ENCODE data around the gene WDR82. TPM values are rescaled to one million over a fixed set of nuclear protein-coding genes. Genes with fewer than 3 reads are reported as not detected.
A peak's percentile ranks its signal among the peaks of the same experiment; 100 is the strongest.

The WDR82 gene
- total and polyA plus RNA-seq, 10 of the 15 experiments (the other 5 are each of a cell fraction or from before 2014, with no cell fraction given) = 10.1 to 82.4 (median 48.7) TPM

GRCh38 chr3:52243791-52244628, 34.4 kb downstream of the WDR82 start (continued):
- TF ChIP-seq ELK1 (IDR thresholded peaks at IDR 0.05; ENCODE audit: low read depth, low read length) (no peak), FOXK2 (IDR thresholded peaks at IDR 0.05) (no peak), BACH1 (IDR thresholded peaks at IDR 0.05; ENCODE audit: borderline replicate concordance) (no peak), RELA (IDR thresholded peaks at IDR 0.05; ENCODE audit: borderline replicate concordance, partially characterized antibody) (no peak), ZZZ3 (IDR thresholded peaks at IDR 0.05; ENCODE audit: control insufficient read depth, insufficient read length, low read depth) (no peak), CHD2 (IDR thresholded peaks at IDR 0.05; ENCODE audit: borderline replicate concordance, low read depth, low read length) (no peak), ETV6 (conservative IDR thresholded peaks at IDR 0.05 in 1 of 2, IDR thresholded peaks at IDR 0.05 in 1 of 2; ENCODE audit: borderline replicate concordance in 1 of 2, low read depth in 1 of 2) (peak in 1 of 2 experiments; percentile 99; a peak in 2 of 4 replicates), PBX3 (IDR thresholded peaks at IDR 0.05; ENCODE audit: insufficient replicate concordance, low read depth, low read length) (peak; percentile 30), TCF12 (IDR thresholded peaks at IDR 0.05; ENCODE audit: low read depth, low read length) (peak; percentile 70), SIN3A (IDR thresholded peaks at IDR 0.05; ENCODE audit: low read depth, low read length) (no peak), USF1 (IDR thresholded peaks at IDR 0.05; ENCODE audit: borderline replicate concordance, extremely low read length, insufficient read depth, low read depth, low read length) (no peak), ZBTB33 (IDR thresholded peaks at IDR 0.05) (no peak), PAX8 (IDR thresholded peaks at IDR 0.05) (no peak), CREB1 (IDR thresholded peaks at IDR 0.05; ENCODE audit: low read depth) (no peak), NRF1 (conservative IDR thresholded peaks at IDR 0.05; ENCODE audit: low read depth, low read length) (no peak), EED (IDR thresholded peaks at IDR 0.05; ENCODE audit: low read depth) (peak; percentile 99), KLF5 (IDR thresholded peaks at IDR 0.05; ENCODE audit: partially characterized antibody) (peak; percentile 47), RCOR1 (conservative IDR thresholded peaks at IDR 0.05; ENCODE audit: low read depth, low read length) (no peak), CBX5 (IDR thresholded peaks at IDR 0.05; ENCODE audit: low read depth) (no peak), YY1 (IDR thresholded peaks at IDR 0.05; ENCODE audit: low read depth, low read length) (no peak; the same call in 1 of the 2 replicates), STAT3 (IDR thresholded peaks at IDR 0.05; ENCODE audit: low read depth, low read length) (no peak), NBN (IDR thresholded peaks at IDR 0.05) (no peak; the same call in 1 of the 2 replicates), JUNB (IDR thresholded peaks at IDR 0.05) (peak; percentile 97), EZH2 (IDR thresholded peaks at IDR 0.05; ENCODE audit: borderline replicate concordance, control insufficient read depth, low read depth, low read length) (no peak), FOXM1 (IDR thresholded peaks at IDR 0.05; ENCODE audit: low read depth, low read length) (no peak)
